Esophagus muscularis mucosa (tissue), 3 donors: Measurements from ENCODE around the gene ATN1.

Experiments used
- POLR2A ChIP-seq: fragments of 450-650 bp; IDR thresholded peaks from one replicate; pipeline ENCODE4 v1.6.1; 2017; ENCODE audit warnings: antibody characterized with exemption, moderate library complexity, mild to moderate bottlenecking, low read depth
- POLR2AphosphoS5 ChIP-seq, 2 donors: sonication (generic); formaldehyde crosslinking; IDR thresholded peaks; one replicate each; pipeline ENCODE4 v1.6.1; 2017; ENCODE audit warnings: antibody characterized with exemption in 2 of 2
- TF ChIP-seq, protein P1 (sequence below), 3 experiments: fragments of 200-600 bp in 2 of 3; fragments of 450-650 bp in 1 of 3; sonication (generic) in 2 of 3; IDR thresholded peaks; one replicate each; pipeline ENCODE4 v1.5.1; 2017 to 2019; ENCODE audit warnings: antibody characterized with exemption in 3 of 3, mild to moderate bottlenecking in 2 of 3, moderate library complexity in 1 of 3

DNA sequence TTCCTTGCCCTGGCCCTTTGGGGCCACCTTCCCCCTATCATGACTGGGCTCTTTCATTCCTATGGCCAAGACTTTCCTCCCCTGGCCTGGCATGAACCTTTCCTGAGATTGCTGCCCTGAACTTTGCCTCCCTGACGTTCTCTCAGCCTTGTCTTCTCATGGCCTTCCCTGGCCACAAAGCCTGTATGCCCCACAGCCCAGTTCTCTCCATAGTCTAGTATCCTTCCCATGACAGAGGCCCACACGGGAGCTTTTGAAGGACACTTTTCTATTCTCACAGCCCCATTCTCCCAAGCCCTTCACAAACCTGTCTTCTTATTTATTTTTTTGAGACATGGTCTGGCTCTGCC, 11.4 kb downstream of the ATN1 start:
- TF ChIP-seq, protein P1, sequence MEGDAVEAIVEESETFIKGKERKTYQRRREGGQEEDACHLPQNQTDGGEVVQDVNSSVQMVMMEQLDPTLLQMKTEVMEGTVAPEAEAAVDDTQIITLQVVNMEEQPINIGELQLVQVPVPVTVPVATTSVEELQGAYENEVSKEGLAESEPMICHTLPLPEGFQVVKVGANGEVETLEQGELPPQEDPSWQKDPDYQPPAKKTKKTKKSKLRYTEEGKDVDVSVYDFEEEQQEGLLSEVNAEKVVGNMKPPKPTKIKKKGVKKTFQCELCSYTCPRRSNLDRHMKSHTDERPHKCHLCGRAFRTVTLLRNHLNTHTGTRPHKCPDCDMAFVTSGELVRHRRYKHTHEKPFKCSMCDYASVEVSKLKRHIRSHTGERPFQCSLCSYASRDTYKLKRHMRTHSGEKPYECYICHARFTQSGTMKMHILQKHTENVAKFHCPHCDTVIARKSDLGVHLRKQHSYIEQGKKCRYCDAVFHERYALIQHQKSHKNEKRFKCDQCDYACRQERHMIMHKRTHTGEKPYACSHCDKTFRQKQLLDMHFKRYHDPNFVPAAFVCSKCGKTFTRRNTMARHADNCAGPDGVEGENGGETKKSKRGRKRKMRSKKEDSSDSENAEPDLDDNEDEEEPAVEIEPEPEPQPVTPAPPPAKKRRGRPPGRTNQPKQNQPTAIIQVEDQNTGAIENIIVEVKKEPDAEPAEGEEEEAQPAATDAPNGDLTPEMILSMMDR (IDR thresholded peaks at IDR 0.05): no peak
- peak in 1 of 2 donors; percentile 67 for TF ChIP-seq POLR2AphosphoS5 (IDR thresholded peaks at IDR 0.05)
- no peak for TF ChIP-seq POLR2A
